Mesenchymal stem cell (in vitro differentiated cells and primary cell): ENCODE results near the gene MGLL.
"Not testable (repeated sequence)": the region's sequence is repeated elsewhere in the genome, so short reads cannot be mapped to it uniquely, and the experiment has no call there.

Source experiments
- DNase-seq: peaks from one replicate; pipeline ENCODE4 v3.0.0-alpha.2; 2013
- H2AFZ ChIP-seq: one replicate; pipeline ENCODE4 v1.6.1; 2013; ENCODE audit warnings: low read depth, mild to moderate bottlenecking, control low read depth, inconsistent platforms, low read length, moderate library complexity
- H2AK5ac ChIP-seq: 2 replicates; pipeline ENCODE4 v1.6.1; 2013; ENCODE audit warnings: low read length, moderate library complexity, mild to moderate bottlenecking, inconsistent platforms; ENCODE audit not compliant: severe bottlenecking
- H2BK120ac ChIP-seq: one replicate; pipeline ENCODE4 v1.6.1; 2013; ENCODE audit warnings: low read depth, mild to moderate bottlenecking, inconsistent platforms, low read length, moderate library complexity
- H2BK12ac ChIP-seq, 2 experiments: one replicate each; pipeline ENCODE4 v1.6.1; 2013; ENCODE audit warnings: inconsistent platforms in 2 of 2, low read length in 2 of 2, mild to moderate bottlenecking in 2 of 2, moderate library complexity in 2 of 2, control low read depth in 1 of 2
- H2BK15ac ChIP-seq: one replicate; pipeline ENCODE4 v1.6.1; 2013; ENCODE audit warnings: mild to moderate bottlenecking, low read depth, inconsistent platforms; ENCODE audit not compliant: poor library complexity, severe bottlenecking
- H2BK5ac ChIP-seq: 2 replicates; pipeline ENCODE4 v1.6.1; 2013; ENCODE audit warnings: low read depth, mild to moderate bottlenecking, low read length, control low read depth, inconsistent platforms; ENCODE audit not compliant: poor library complexity, severe bottlenecking
- H3K14ac ChIP-seq, 2 experiments: one replicate each; pipeline ENCODE4 v1.6.1; 2013; ENCODE audit warnings: inconsistent platforms in 2 of 2, low read length in 2 of 2, control low read depth in 1 of 2, mild to moderate bottlenecking in 1 of 2, moderate library complexity in 1 of 2
- H3K18ac ChIP-seq, 2 experiments: one replicate each; pipeline ENCODE4 v1.6.1; 2013; ENCODE audit warnings: inconsistent platforms in 2 of 2, low read length in 2 of 2, control low read depth in 1 of 2, low read depth in 1 of 2, mild to moderate bottlenecking in 1 of 2
- H3K23ac ChIP-seq, 2 experiments: one replicate each; pipeline ENCODE4 v1.6.1; 2013; ENCODE audit warnings: inconsistent platforms in 2 of 2, low read length in 2 of 2, mild to moderate bottlenecking in 2 of 2, moderate library complexity in 2 of 2, control low read depth in 1 of 2
- H3K27ac ChIP-seq: 2 replicates; pipeline ENCODE4 v1.5.1; 2013; ENCODE audit warnings: mild to moderate bottlenecking, moderate library complexity, low read length, control low read depth, inconsistent platforms; ENCODE audit not compliant: poor library complexity, severe bottlenecking
- H3K27me3 ChIP-seq, 2 experiments: 2 replicates each; pipeline versions ENCODE4 v1.6.1 to v1.7.0; 2013; ENCODE audit warnings: low read length in 2 of 2, mild to moderate bottlenecking in 2 of 2, moderate library complexity in 2 of 2, control low read depth in 1 of 2, inconsistent platforms in 1 of 2; ENCODE audit not compliant: control insufficient read depth in 1 of 2, insufficient read depth in 1 of 2
- H3K36me3 ChIP-seq, 2 experiments: 2 replicates each; pipeline versions ENCODE4 v1.6.1 to v1.7.0; 2013; ENCODE audit warnings: low read length in 2 of 2, control low read depth in 1 of 2, inconsistent platforms in 1 of 2, low read depth in 1 of 2, mild to moderate bottlenecking in 1 of 2; ENCODE audit not compliant: insufficient read depth in 2 of 2, control insufficient read depth in 1 of 2
- H3K4ac ChIP-seq, 2 experiments: one replicate each; pipeline ENCODE4 v1.6.1; 2013; ENCODE audit warnings: inconsistent platforms in 2 of 2, low read length in 2 of 2, mild to moderate bottlenecking in 2 of 2, moderate library complexity in 2 of 2, control low read depth in 1 of 2, low read depth in 1 of 2
- H3K4me1 ChIP-seq: 2 replicates; pipeline ENCODE4 v1.6.1; 2013; ENCODE audit warnings: low read depth, low read length, control low read depth; ENCODE audit not compliant: control insufficient read depth, insufficient read depth
- H3K4me2 ChIP-seq: 2 replicates; pipeline ENCODE4 v1.6.1; 2013; ENCODE audit warnings: low read length, mild to moderate bottlenecking, inconsistent platforms; ENCODE audit not compliant: poor library complexity, severe bottlenecking
- H3K4me3 ChIP-seq, 2 experiments: 2 replicates each; pipeline versions ENCODE4 v1.5.1 to v1.7.0; 2013; ENCODE audit warnings: low read length in 2 of 2, mild to moderate bottlenecking in 2 of 2, control low read depth in 1 of 2, low read depth in 1 of 2; ENCODE audit not compliant: insufficient read depth in 1 of 2
- H3K79me1 ChIP-seq: replicated peaks from 2 replicates; pipeline ENCODE4 v1.6.1; 2013; ENCODE audit warnings: mild to moderate bottlenecking, control low read depth, low read length, inconsistent platforms; ENCODE audit not compliant: poor library complexity, severe bottlenecking
- H3K9ac ChIP-seq: 2 replicates; pipeline ENCODE4 v1.7.0; 2013; ENCODE audit warnings: mild to moderate bottlenecking, low read length, moderate library complexity
- H3K9me3 ChIP-seq: 2 replicates; pipeline ENCODE4 v1.7.0; 2013; ENCODE audit warnings: mild to moderate bottlenecking, low read length; ENCODE audit not compliant: control insufficient read depth
- H4K8ac ChIP-seq: one replicate; pipeline ENCODE4 v1.6.1; 2013; ENCODE audit warnings: inconsistent platforms, mild to moderate bottlenecking, low read length, moderate library complexity
- H4K91ac ChIP-seq: one replicate; pipeline ENCODE4 v1.6.1; 2013; ENCODE audit warnings: mild to moderate bottlenecking, low read length, inconsistent platforms
- WGBS: methylation state at CpG from one replicate; pipeline ENCODE4 v1.1.7; 2013; ENCODE audit warnings: mixed read lengths; 5-methylcytosine and 5-hydroxymethylcytosine counted together

The MGLL gene

DNA sequence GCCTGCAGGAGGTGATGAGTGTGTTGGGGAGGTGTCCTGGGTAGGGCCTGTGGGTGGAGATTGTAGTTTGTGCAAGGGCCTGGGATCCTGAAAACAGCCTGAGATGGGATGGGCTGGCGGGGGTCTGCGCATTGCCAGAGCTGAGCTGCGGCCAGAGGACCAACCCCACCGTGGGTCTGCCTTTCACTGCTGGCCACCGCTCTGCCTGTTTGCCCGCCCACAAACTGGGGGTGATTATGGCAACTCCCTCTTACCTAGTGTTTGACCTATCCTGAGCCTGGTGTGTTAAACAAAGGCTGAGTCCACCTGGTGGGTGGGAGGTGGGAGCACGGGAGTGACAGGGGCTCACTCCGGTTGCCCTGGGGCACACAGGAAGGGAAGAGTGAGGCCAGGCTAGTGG lies 139.8 kb downstream of the MGLL start:
- Histone ChIP-seq H3K36me3 (peaks cover 24 to 31% of the 10 kb centered on the region in 2 experiments), H3K4me2 (no peak overlapping the region), H3K4ac (no peak overlapping the region), H3K79me1 (no peaks in the 10 kb centered on the region), H3K14ac (no peak overlapping the region), H3K27ac (no peak overlapping the region), H2BK5ac (no peak overlapping the region), H2AK5ac (peak overlapping the region; percentile 58), H3K27me3 (no peaks in the 10 kb centered on the region), H4K8ac (no peak overlapping the region), H3K9ac (no peak overlapping the region), H3K4me3 (no peak overlapping the region), H2BK15ac (no peak overlapping the region), H2BK120ac (no peak overlapping the region), H4K91ac (no peak overlapping the region), H2BK12ac (peak overlapping the region in 1 of 2 experiments; percentile 12), H3K9me3 (no peaks in the 10 kb centered on the region), H2AFZ (no peak overlapping the region), H3K4me1 (peaks cover 4% of the 10 kb centered on the region), H3K23ac (no peak overlapping the region), H3K18ac (no peak overlapping the region)
- DNase-seq, result no peak
- WGBS, result 90% methylated on average over 7 of the region's 8 CpGs

DNA sequence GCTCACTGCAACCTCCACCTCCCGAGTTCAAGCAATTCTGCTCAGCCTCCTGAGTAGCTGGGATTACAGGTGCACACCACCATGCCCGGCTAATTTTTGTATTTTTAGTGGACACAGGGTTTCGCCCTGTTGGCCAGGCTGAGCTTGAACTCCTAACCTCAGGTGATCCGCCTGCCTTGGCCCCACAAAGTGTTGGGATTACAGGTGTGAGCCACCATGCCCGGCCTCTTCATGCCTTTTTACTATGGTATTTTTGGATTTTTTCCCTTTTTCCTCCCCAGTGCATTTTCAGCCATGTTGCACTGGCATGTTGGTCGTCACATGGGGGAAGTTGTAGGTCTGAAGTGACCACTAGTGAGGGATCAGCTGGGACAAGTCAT lies 140.2 kb downstream of the MGLL start:
- H3K27me3 ChIP-seq, H3K14ac ChIP-seq, H3K4me2 ChIP-seq, H3K27ac ChIP-seq, H2AK5ac ChIP-seq, H3K4me1 ChIP-seq, H4K91ac ChIP-seq, H2BK15ac ChIP-seq, H2BK5ac ChIP-seq, H2AFZ ChIP-seq, H3K9me3 ChIP-seq, H4K8ac ChIP-seq, H3K79me1 ChIP-seq, H3K4me3 ChIP-seq, H3K9ac ChIP-seq, H3K18ac ChIP-seq, H3K23ac ChIP-seq, DNase-seq, H3K4ac ChIP-seq, H2BK120ac ChIP-seq: not testable (repeated sequence)
- H2BK12ac ChIP-seq, result peak overlapping the region in 1 of 2 experiments; percentile 12
- 88% methylated on average over 6 of the region's 6 CpGs for WGBS
- H3K36me3 ChIP-seq, result peaks cover 27 to 35% of the 10 kb centered on the region in 2 experiments

DNA sequence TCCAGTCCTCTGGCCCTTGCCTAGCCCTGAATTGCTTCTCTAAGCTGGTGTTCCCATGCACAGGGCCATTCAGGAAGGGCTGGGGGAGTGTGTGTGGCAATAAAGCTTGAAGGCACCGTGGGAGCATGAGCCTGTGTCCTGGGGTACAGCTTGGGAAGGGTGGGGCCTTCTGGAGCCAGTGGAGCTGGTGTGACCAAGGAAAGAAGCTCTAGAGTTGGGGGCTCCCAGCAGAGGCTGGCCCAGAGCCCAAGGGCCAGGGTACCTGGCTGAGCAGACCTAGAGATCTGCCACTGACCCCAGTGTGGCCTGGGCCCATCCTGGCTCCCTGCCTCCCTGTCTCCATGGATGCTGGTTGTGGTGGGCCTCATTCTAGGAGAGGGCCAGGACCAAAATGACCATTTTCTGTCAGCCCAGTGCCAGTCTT lies 141.5 kb downstream of the MGLL start:
- no peak for DNase-seq
- Histone ChIP-seq H3K4me1 (peaks cover 4% of the 10 kb centered on the region), H2BK5ac (no peak overlapping the region), H2AK5ac (no peak overlapping the region), H3K27ac (no peak overlapping the region), H3K4ac (no peak overlapping the region), H3K23ac (no peak overlapping the region), H2BK12ac (no peak overlapping the region), H3K9me3 (no peaks in the 10 kb centered on the region), H4K91ac (no peak overlapping the region), H3K36me3 (peaks cover 39 to 48% of the 10 kb centered on the region in 2 experiments), H2AFZ (no peak overlapping the region), H3K27me3 (no peaks in the 10 kb centered on the region), H3K18ac (no peak overlapping the region), H3K9ac (no peak overlapping the region), H2BK120ac (no peak overlapping the region), H4K8ac (no peak overlapping the region), H3K4me2 (no peak overlapping the region), H3K79me1 (no peaks in the 10 kb centered on the region), H2BK15ac (no peak overlapping the region), H3K4me3 (peak overlapping the region in 1 of 2 experiments; percentile 14), H3K14ac (no peak overlapping the region)
- WGBS, result 75% methylated on average over 1 of the region's 1 CpG

DNA sequence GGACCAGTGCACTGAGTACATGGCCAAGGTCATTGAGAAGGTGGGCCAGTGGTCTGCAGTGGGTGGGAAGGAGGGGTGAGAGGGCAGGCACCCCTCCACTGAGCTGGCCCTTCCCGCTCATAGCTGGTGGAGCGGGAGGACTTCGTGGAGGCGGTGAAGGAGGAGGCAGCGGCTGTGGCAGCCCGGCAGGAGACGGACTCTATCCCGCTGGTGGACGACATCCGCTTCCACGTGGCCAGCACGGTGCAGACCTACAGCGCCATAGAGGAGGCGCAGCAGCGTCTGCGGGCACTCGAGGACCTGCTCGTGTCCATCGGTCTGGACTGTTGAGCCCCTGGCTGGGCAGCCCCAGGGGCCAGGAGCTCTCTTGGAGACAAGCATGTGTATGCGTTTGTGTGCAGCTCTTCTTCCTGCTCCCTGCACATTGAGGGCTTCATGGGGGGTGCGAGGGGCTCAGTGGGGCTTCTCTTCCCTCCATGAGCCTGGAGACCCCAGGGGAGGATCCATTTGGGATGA lies 142.1 kb downstream of the MGLL start:
- H3K9ac ChIP-seq, result no peak overlapping the region
- H4K8ac ChIP-seq, result no peak overlapping the region
- H2BK5ac ChIP-seq, result no peak overlapping the region
- no peaks in the 10 kb centered on the region for H3K27me3 ChIP-seq
- H3K4ac ChIP-seq, result no peak overlapping the region
- no peak overlapping the region for H3K27ac ChIP-seq
- H4K91ac ChIP-seq, result peak overlapping the region; percentile 23
- no peak overlapping the region for H2BK15ac ChIP-seq
- DNase-seq, result no peak
- no peaks in the 10 kb centered on the region for H3K9me3 ChIP-seq
- no peak overlapping the region for H3K4me3 ChIP-seq
- WGBS, result 95% methylated on average over 20 of the region's 21 CpGs
- H3K79me1 ChIP-seq, result peaks cover 2% of the 10 kb centered on the region
- no peak overlapping the region for H2AFZ ChIP-seq
- no peak overlapping the region for H3K14ac ChIP-seq
- peaks cover 39 to 52% of the 10 kb centered on the region in 2 experiments for H3K36me3 ChIP-seq
- H3K4me1 ChIP-seq, result peaks cover 4% of the 10 kb centered on the region
- no peak overlapping the region for H2BK120ac ChIP-seq
- no peak overlapping the region for H3K18ac ChIP-seq
- no peak overlapping the region for H3K4me2 ChIP-seq
- H2AK5ac ChIP-seq, result no peak overlapping the region
- no peak overlapping the region for H2BK12ac ChIP-seq
- no peak overlapping the region for H3K23ac ChIP-seq
